ENCODE measurements around the gene RAB8B. TPM values are rescaled to one million over a fixed set of nuclear protein-coding genes. Genes with fewer than 3 reads are reported as not detected.

The RAB8B gene
- total and polyA plus RNA-seq, 12 donors = 5.2 to 54.4 (median 35.5) TPM

DNA sequence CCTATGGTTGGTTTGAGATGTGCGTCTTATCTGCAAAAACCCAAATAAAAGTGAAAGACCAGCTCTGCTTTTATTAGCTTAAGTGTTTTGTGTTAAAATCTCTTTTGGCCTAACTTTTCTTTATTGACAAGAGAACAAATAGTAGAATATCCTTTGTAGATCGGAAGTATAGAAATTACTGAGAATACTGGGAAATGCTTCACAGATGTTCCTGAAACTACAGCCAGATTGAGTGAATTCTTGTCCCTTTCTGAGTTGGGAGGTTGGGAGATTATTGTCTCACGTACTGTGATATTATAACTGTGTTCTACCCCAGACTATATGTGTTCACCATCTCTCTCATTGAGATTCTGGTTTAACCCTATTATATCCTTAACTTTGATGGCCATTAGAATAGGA lies 21.7 kb downstream of the RAB8B start:
- no peak for DNase-seq
- intact Hi-C loops (cut with DNase I) = no loop called here
- no peak for TF ChIP-seq POLR2A (IDR thresholded peaks at IDR 0.05)
- TF ChIP-seq, protein P1, sequence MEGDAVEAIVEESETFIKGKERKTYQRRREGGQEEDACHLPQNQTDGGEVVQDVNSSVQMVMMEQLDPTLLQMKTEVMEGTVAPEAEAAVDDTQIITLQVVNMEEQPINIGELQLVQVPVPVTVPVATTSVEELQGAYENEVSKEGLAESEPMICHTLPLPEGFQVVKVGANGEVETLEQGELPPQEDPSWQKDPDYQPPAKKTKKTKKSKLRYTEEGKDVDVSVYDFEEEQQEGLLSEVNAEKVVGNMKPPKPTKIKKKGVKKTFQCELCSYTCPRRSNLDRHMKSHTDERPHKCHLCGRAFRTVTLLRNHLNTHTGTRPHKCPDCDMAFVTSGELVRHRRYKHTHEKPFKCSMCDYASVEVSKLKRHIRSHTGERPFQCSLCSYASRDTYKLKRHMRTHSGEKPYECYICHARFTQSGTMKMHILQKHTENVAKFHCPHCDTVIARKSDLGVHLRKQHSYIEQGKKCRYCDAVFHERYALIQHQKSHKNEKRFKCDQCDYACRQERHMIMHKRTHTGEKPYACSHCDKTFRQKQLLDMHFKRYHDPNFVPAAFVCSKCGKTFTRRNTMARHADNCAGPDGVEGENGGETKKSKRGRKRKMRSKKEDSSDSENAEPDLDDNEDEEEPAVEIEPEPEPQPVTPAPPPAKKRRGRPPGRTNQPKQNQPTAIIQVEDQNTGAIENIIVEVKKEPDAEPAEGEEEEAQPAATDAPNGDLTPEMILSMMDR (IDR thresholded peaks at IDR 0.05) = no peak
- Histone ChIP-seq H3K9me3 (replicated peaks in 1 of 3) (no peaks in the 10 kb centered on the region), H3K36me3 (replicated peaks in 1 of 2) (no peaks in the 10 kb centered on the region), H3K4me1 (replicated peaks in 1 of 2) (peaks cover 3 to 47% of the 10 kb centered on the region in 2 donors), H3K27me3 (no peaks in the 10 kb centered on the region), H3K4me3 (no peak overlapping the region), H3K27ac (peak overlapping the region in 1 of 5 donors; percentile 73)
- 70 to 91% (median 86%) methylated on average over 3 of the region's 3 CpGs for WGBS, 4 donors

DNA sequence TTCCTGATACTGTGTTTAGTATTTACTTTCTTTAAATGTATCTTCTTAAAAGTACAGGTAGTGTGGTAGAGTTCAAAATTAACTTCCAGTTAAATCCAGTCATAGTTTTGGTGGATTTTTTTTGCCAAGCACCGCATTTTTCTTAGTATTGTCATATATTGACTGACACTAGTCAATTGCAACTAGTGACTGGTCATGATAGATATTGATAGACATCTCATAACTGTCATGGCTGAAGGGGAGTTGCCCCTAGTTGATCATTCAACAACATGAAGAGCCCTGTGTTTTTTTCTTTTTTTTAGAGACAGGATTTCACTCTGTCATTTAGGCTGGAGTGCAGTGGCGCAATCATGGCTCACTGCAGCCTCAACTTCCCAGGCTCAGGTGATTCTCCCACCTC lies 22.1 kb downstream of the RAB8B start:
- no peaks in the 10 kb centered on the region for H3K27me3 ChIP-seq
- H3K9me3 ChIP-seq (replicated peaks in 1 of 3) = no peaks in the 10 kb centered on the region
- intact Hi-C loops (cut with DNase I) = no loop called here
- H3K4me3 ChIP-seq = no peak overlapping the region
- peaks cover 3 to 42% of the 10 kb centered on the region in 2 donors for H3K4me1 ChIP-seq (replicated peaks in 1 of 2)
- TF ChIP-seq, protein P1 (IDR thresholded peaks at IDR 0.05) = no peak
- TF ChIP-seq POLR2A (IDR thresholded peaks at IDR 0.05) = no peak
- WGBS, 4 donors = 90 to 99% (median 98%) methylated on average over 2 of the region's 2 CpGs
- DNase-seq = no peak
- H3K27ac ChIP-seq = peak overlapping the region in 3 of 5 donors; percentile 43 to 73 (median 71)
- H3K36me3 ChIP-seq (replicated peaks in 1 of 2) = no peaks in the 10 kb centered on the region

DNA sequence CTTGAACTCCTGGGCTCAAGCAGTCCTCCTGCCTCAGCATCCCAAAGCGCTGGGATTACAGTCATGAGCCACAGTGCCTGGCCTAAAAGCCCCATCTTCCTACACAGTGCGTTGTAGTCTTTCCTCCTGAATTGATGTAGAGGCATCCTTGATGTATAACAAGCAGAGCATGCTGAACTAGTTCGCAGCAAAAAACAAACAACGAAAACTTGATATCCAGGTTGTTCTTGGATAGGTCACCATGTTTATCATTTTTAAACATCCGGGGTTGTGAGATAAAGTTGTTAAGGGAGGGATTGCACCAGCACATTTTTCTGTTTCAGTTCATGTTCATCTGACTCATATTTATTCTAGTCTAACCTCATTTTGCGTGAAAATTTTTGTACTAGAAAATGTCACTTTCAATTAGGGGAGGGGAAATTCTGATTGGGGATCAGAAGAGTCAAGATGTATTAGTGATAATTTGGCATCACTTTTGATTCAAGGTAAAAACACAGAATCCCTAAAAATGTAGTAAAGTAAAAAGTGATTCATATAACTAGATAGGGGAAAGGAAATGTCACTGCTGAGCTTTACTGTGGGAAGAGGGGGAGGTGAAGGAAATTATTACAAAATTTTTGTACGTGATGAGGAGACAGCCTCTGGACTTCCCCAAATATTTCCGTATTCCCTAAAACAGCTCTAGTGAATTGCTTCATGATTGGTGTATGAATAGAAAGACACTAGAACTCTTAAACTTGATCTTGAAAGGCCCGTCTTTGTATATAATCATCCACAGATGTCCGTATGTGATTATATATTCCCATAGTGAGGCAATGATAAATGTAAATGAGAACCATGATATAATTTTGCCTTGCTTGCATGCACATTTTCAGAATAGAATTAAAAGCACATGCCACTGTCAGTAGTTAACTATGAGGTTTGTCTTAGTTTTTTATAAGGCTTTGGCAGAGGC lies 22.9 kb downstream of the RAB8B start:
- TF ChIP-seq, protein P1 (IDR thresholded peaks at IDR 0.05) = no peak
- no peak for TF ChIP-seq POLR2A (IDR thresholded peaks at IDR 0.05)
- H3K27me3 ChIP-seq = no peaks in the 10 kb centered on the region
- H3K36me3 ChIP-seq (replicated peaks in 1 of 2) = no peaks in the 10 kb centered on the region
- no peak overlapping the region for H3K4me3 ChIP-seq
- no peak for DNase-seq
- intact Hi-C loops (cut with DNase I) = no loop called here
- 37 to 47% (median 39%) methylated on average over 10 of the region's 10 CpGs for WGBS, 4 donors
- peak overlapping the region; percentile 36 to 73 (median 66) for H3K27ac ChIP-seq
- peaks cover 3 to 41% of the 10 kb centered on the region in 2 donors for H3K4me1 ChIP-seq (replicated peaks in 1 of 2)
- no peaks in the 10 kb centered on the region for H3K9me3 ChIP-seq (replicated peaks in 1 of 3)

DNA sequence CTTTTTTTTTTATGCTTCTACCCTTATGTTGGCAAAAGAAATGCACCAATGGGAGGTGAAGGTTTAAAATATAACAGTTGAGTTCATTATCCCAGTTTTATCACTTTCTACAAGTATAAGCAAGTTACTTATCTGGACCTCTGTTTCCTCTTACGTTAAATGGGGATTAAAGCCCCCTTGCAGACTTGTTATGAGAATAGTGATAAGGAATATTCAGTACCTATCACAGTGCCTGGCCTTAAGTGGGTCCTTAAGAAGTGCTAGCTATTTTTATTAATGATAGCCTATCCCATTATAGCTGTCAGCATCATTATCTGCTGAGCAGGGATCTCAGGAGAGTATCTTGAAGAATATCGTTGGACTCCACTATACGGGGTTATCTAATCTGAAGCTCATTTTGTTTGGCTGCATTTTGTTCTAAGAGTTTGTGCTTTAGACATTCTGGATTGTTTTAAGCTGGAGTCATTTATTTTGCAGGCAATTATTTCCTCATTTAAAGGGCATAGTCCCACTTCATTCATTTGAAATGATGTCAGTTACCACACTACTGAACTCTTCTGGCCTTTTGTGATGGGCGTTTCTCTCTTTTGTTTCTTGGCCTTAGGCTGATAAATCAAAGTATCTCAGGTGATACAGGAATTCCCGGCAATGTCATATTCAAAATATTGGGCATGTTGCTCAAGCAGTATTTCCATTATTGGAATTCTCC lies 28.8 kb downstream of the RAB8B start:
- 49 to 69% (median 58%) methylated on average over 5 of the region's 5 CpGs for WGBS, 4 donors
- Histone ChIP-seq H3K27ac (peak overlapping the region in 2 of 5 donors; percentile 19 to 44), H3K4me3 (no peak overlapping the region), H3K4me1 (replicated peaks in 1 of 2) (peaks cover 7 to 30% of the 10 kb centered on the region in 2 donors), H3K36me3 (replicated peaks in 1 of 2) (no peaks in the 10 kb centered on the region), H3K27me3 (no peaks in the 10 kb centered on the region), H3K9me3 (replicated peaks in 1 of 3) (no peaks in the 10 kb centered on the region)
- DNase-seq = no peak
- intact Hi-C loops (cut with DNase I) = no loop called here
- TF ChIP-seq, protein P1 (IDR thresholded peaks at IDR 0.05) = no peak
- TF ChIP-seq POLR2A (IDR thresholded peaks at IDR 0.05) = no peak
